ENCODE measurements around the gene TFAP2B.

- TF ChIP-seq CTCF (IDR thresholded peaks at IDR 0.05; ENCODE audit: insufficient read depth, low read length, poor library complexity, severe bottlenecking) = no peak
- no peak for TF ChIP-seq EZH2phosphoT487 (conservative IDR thresholded peaks at IDR 0.05; ENCODE audit: low read length)
Measured at GRCh38 chr6:50826037-50826761, 7.5 kb downstream of the TFAP2B start.
